ENCODE measurements around the gene MATR3. TPM values are rescaled to one million over a fixed set of nuclear protein-coding genes. Genes with fewer than 3 reads are reported as not detected.

Gene MATR3
- total RNA-seq, 1 experiment from 2014 or later: 267 TPM

DNA sequence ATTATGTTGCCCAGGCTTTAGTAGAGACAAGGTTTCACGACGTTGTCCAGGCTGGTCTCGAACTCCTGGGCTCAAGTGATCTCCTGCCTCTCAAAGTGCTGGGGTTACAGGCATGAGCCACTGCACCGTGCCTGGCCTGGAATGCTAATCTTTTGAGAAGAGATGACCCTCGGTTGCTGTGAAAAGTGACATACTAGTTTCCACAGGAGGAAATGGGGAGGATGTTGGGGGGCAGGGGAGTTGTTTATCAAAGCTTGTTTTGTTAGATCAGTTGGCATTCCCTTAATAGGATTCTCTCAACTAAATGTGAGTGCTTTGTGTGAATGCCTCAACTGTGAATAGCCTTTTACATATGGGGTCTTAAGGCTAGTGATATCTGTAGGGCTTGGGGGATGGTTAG, 16.4 kb upstream of the MATR3 start:
- peak overlapping the region; percentile 94 for H3K9ac ChIP-seq (ENCODE audit: extremely low read depth, insufficient read length, low read length)
- peaks cover 14% of the 10 kb centered on the region; the same call in 1 of the 2 replicates for H3K79me2 ChIP-seq (ENCODE audit: insufficient read depth, low read length)
- H4K8ac ChIP-seq (replicated peaks; ENCODE audit: insufficient read length, low read depth, low read length): no peak overlapping the region
- WGBS (ENCODE audit: extremely low coverage, insufficient read length, low lambda C conversion rate): no CpG with 5 or more reads among the region's 5 CpGs
- Mint-ChIP-seq H3K4me1 (peaks cover 46 to 53% of the 10 kb centered on the region in 2 experiments), H3K36me3 (ENCODE audit: insufficient read depth in 1 of 3, low read depth in 3 of 3) (peaks cover 59 to 77% (median 67%) of the 10 kb centered on the region in 3 experiments), H3K4me3 (peak overlapping the region; percentile 94 to 98), H3K27ac (peak overlapping the region; percentile 89 to 96 (median 94); a peak in 6 of 7 replicates), H3K27me3 (ENCODE audit: low read depth) (no peaks in the 10 kb centered on the region), H3K9me3 (peaks cover 3% of the 10 kb centered on the region in 2 experiments; a peak in 2 of 5 replicates)
- peaks cover 12% of the 10 kb centered on the region for H3K23me2 ChIP-seq (ENCODE audit: insufficient read length, low read depth, low read length, poor library complexity, severe bottlenecking)
- no peak overlapping the region for H2BK120ac ChIP-seq (ENCODE audit: low read depth, low read length, poor library complexity, severe bottlenecking)
- H4K91ac ChIP-seq (ENCODE audit: insufficient read length, low read depth, low read length): no peak overlapping the region
- no peaks in the 10 kb centered on the region for H3K9me3 ChIP-seq (ENCODE audit: control insufficient read depth, low read depth, low read length)
- H3K14ac ChIP-seq (ENCODE audit: insufficient read depth, low read length): no peak overlapping the region
- H2BK5ac ChIP-seq (ENCODE audit: insufficient read length, low read length): peak overlapping the region; percentile 75
- H3K27me3 ChIP-seq (ENCODE audit: insufficient read depth, low read length): no peaks in the 10 kb centered on the region
- H3K79me1 ChIP-seq (ENCODE audit: insufficient read depth, low read depth, low read length, poor library complexity, severe bottlenecking): no peaks in the 10 kb centered on the region
- no peak overlapping the region for H3T11ph ChIP-seq (ENCODE audit: low read length)
- no peak for DNase-seq
- no peak overlapping the region for H3K18ac ChIP-seq (ENCODE audit: insufficient read length, low read depth, low read length)
- no peak overlapping the region for H3K23ac ChIP-seq (ENCODE audit: insufficient read length, low read depth, low read length)
- no peak overlapping the region for H4K5ac ChIP-seq (ENCODE audit: insufficient read length, low read depth, low read length)
- TF ChIP-seq, protein P1, sequence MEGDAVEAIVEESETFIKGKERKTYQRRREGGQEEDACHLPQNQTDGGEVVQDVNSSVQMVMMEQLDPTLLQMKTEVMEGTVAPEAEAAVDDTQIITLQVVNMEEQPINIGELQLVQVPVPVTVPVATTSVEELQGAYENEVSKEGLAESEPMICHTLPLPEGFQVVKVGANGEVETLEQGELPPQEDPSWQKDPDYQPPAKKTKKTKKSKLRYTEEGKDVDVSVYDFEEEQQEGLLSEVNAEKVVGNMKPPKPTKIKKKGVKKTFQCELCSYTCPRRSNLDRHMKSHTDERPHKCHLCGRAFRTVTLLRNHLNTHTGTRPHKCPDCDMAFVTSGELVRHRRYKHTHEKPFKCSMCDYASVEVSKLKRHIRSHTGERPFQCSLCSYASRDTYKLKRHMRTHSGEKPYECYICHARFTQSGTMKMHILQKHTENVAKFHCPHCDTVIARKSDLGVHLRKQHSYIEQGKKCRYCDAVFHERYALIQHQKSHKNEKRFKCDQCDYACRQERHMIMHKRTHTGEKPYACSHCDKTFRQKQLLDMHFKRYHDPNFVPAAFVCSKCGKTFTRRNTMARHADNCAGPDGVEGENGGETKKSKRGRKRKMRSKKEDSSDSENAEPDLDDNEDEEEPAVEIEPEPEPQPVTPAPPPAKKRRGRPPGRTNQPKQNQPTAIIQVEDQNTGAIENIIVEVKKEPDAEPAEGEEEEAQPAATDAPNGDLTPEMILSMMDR (conservative IDR thresholded peaks at IDR 0.05): no peak
- H2AFZ ChIP-seq (ENCODE audit: low read length): no peak overlapping the region
- H3K4me1 ChIP-seq (ENCODE audit: insufficient read depth, low read length): peaks cover 8% of the 10 kb centered on the region
- no peaks in the 10 kb centered on the region for H4K20me1 ChIP-seq (ENCODE audit: control insufficient read depth, insufficient read depth, insufficient read length)
- no peak overlapping the region for H2BK15ac ChIP-seq (ENCODE audit: low read depth, low read length)
- H2AK5ac ChIP-seq (ENCODE audit: insufficient read length, low read length): no peak overlapping the region
- H3K4me2 ChIP-seq (ENCODE audit: insufficient read depth, insufficient read length, low read length): peak overlapping the region; percentile 84
- H3K56ac ChIP-seq (ENCODE audit: insufficient read length, low read depth, low read length): no peak overlapping the region
- H3K4ac ChIP-seq (ENCODE audit: low read depth, low read length): no peak overlapping the region
- H3K27ac ChIP-seq (ENCODE audit: insufficient read length, low read depth, low read length): peak overlapping the region; percentile 28
- no peak overlapping the region for H2BK12ac ChIP-seq (ENCODE audit: insufficient read length, low read depth, low read length)
- H2BK20ac ChIP-seq (ENCODE audit: low read depth, low read length, poor library complexity, severe bottlenecking): no peak overlapping the region

All from H9 (cell line).